ENCODE results near the gene RASSF1. TPM values are rescaled to one million over a fixed set of nuclear protein-coding genes. Genes with fewer than 3 reads are reported as not detected.

The RASSF1 gene
- total and polyA plus RNA-seq, 2 of the 4 experiments (the other 2 are of a cell fraction) = 17.4 to 53.4 TPM

- H3K18ac ChIP-seq (ENCODE audit: low read depth, low read length) = peak overlapping the region; percentile 33
- H3K23ac ChIP-seq (ENCODE audit: low read depth, low read length) = peak overlapping the region; percentile 73
- H3K36me3 ChIP-seq (ENCODE audit: control insufficient read depth, insufficient read depth, low read length) = no peaks in the 10 kb centered on the region
- H2BK120ac ChIP-seq (ENCODE audit: low read depth, low read length) = 0 out of 2 replicates have a peak overlapping the region, but pooled peaks have one; percentile 7
- H4K91ac ChIP-seq (ENCODE audit: insufficient read depth, low read depth, low read length) = peak overlapping the region; percentile 30
- no peak for ATAC-seq (ENCODE audit: low read depth)
- peak overlapping the region; percentile 68 for H3K4ac ChIP-seq (ENCODE audit: low read depth, low read length)
- in situ Hi-C loops (cut with MboI; ENCODE audit: low sequenced_read_pairs) = no loop called here
- TF ChIP-seq NFE2L2 (IDR thresholded peaks at IDR 0.05; ENCODE audit: low read depth, low read length) (no peak), POLR2A (IDR thresholded peaks at IDR 0.05; ENCODE audit: low read depth, low read length) (no peak), MAZ (IDR thresholded peaks at IDR 0.05; ENCODE audit: borderline replicate concordance, low read depth, low read length) (no peak), BHLHE40 (IDR thresholded peaks at IDR 0.05; ENCODE audit: low read depth, low read length) (no peak), RAD21 (IDR thresholded peaks at IDR 0.05; ENCODE audit: low read length) (no peak), SMC3 (IDR thresholded peaks at IDR 0.05; ENCODE audit: low read depth, low read length) (no peak), CHD1 (IDR thresholded peaks at IDR 0.05; ENCODE audit: low read depth, low read length) (no peak), MXI1 (IDR thresholded peaks at IDR 0.05; ENCODE audit: borderline replicate concordance, low read depth, low read length) (no peak), ELK1 (IDR thresholded peaks at IDR 0.05; ENCODE audit: borderline replicate concordance, low read depth, low read length) (no peak)
- DNase-seq = no peak
- H4K5ac ChIP-seq (ENCODE audit: low read depth, low read length) = peak overlapping the region; percentile 16; the same call in 1 of the 2 replicates
- H2BK20ac ChIP-seq (ENCODE audit: low read depth, low read length) = peak overlapping the region; percentile 15; the same call in 1 of the 2 replicates
- no peaks in the 10 kb centered on the region for H3K27me3 ChIP-seq (ENCODE audit: control insufficient read depth, insufficient read depth, low read length)
- no peaks in the 10 kb centered on the region for H3K9me3 ChIP-seq (ENCODE audit: control insufficient read depth, insufficient read depth, low read length)
- BruUV-seq (replicated peaks) = no TSS peak
- H3K4me2 ChIP-seq (ENCODE audit: low read depth, low read length) = peak overlapping the region; percentile 92
- dilution Hi-C loops (cut with HindIII; ENCODE audit: low sequenced_read_pairs, unreplicated experiment) = no loop called here
- peak overlapping the region; percentile 41 for H3K56ac ChIP-seq (ENCODE audit: extremely low read depth, insufficient read depth, low read length)
- peak overlapping the region; percentile 63 for H3K27ac ChIP-seq (ENCODE audit: insufficient read depth, low read length)
- H2BK5ac ChIP-seq (ENCODE audit: low read depth, low read length, poor library complexity, severe bottlenecking) = peak overlapping the region; percentile 61
- ChIA-PET CTCF (interaction anchor here (1.9 kb wide), 1 partner anchor 24 kb away, joined by 4 read pairs; no protein-coding TSS in a partner anchor), POLR2A (ENCODE audit: unreplicated experiment) (interaction anchor here (0.7 kb wide), 1 partner anchor 16 kb away, joined by 15 read pairs; no protein-coding TSS in a partner anchor)
- peak overlapping the region; percentile 59 for H2AK5ac ChIP-seq (ENCODE audit: low read depth, low read length)
- peak overlapping the region; percentile 7 for H3K14ac ChIP-seq (replicated peaks; ENCODE audit: low read depth, low read length)
- peak overlapping the region; percentile 59 for H3K4me3 ChIP-seq (ENCODE audit: insufficient read depth, low read depth, low read length)
- H3K9ac ChIP-seq (ENCODE audit: low read depth, low read length) = peak overlapping the region; percentile 71
- H3K9me1 ChIP-seq (ENCODE audit: insufficient read depth, low read length) = peaks cover 19% of the 10 kb centered on the region
- intact Hi-C loops (cut with micrococcal nuclease) = no loop called here
- no peaks in the 10 kb centered on the region for H4K20me1 ChIP-seq (ENCODE audit: insufficient read depth, low read length)
- H2AK9ac ChIP-seq (replicated peaks; ENCODE audit: low read depth, low read length, poor library complexity) = peak overlapping the region; percentile 90
- peak overlapping the region; percentile 18; the same call in 1 of the 3 replicates for H2BK15ac ChIP-seq (ENCODE audit: low read depth, low read length)
- H4K8ac ChIP-seq (ENCODE audit: low read depth in 2 of 2, low read length in 2 of 2) = peak overlapping the region; percentile 46 to 80; a peak in 3 of 4 replicates
- H3K4me1 ChIP-seq (ENCODE audit: control insufficient read depth, insufficient read depth, low read length) = peaks cover 13% of the 10 kb centered on the region
- WGBS, 2 experiments (ENCODE audit: extremely low coverage in 2 of 2, insufficient read length in 1 of 2) = 0% methylated on average over 12 of the region's 12 CpGs; no CpG with 5 or more reads in 1 of the 2 experiments
- H3K79me1 ChIP-seq (ENCODE audit: low read depth in 1 of 2, low read length in 2 of 2) = peaks cover 13 to 29% of the 10 kb centered on the region in 2 experiments; a peak in 3 of 4 replicates
- peak overlapping the region; percentile 95 for H2AFZ ChIP-seq (replicated peaks; ENCODE audit: low read length, poor library complexity)
These were observed 41.1 kb downstream of the RASSF1 start for GRCh38 chr3:50299638-50299928.

Measured in IMR-90 (cell line).